SU-DHL-6 (cell line): ENCODE results near the gene SMPD3.

ENCODE experiments used
- H2AFZ ChIP-seq: fragments of 200-600 bp; sonication (generic); 2 replicates; pipeline ENCODE4 v1.6.1; 2014; ENCODE audit warnings: low read depth, mild to moderate bottlenecking, moderate library complexity, mixed read lengths, antibody characterized with exemption, low read length; ENCODE audit not compliant: severe bottlenecking
- H3F3A ChIP-seq: fragments of 200-600 bp; shearing (Covaris generic); 2 replicates; pipeline ENCODE4 v1.6.0; 2016; ENCODE audit warnings: antibody characterized with exemption, mild to moderate bottlenecking; ENCODE audit not compliant: insufficient read depth
- H3K27ac ChIP-seq: fragments of 200-600 bp; sonication (generic); 2 replicates; pipeline ENCODE4 v1.5.1; 2016; ENCODE audit warnings: low read depth, mild to moderate bottlenecking, low read length, moderate library complexity, mixed read lengths
- H3K27me3 ChIP-seq: fragments of 200-600 bp; sonication (generic), shearing (Covaris generic); 2 replicates; pipeline ENCODE4 v1.6.0; 2014; ENCODE audit warnings: mild to moderate bottlenecking, low read length
- H3K36me3 ChIP-seq: fragments of 200-600 bp; sonication (generic); 2 replicates; pipeline ENCODE4 v1.6.1; 2014; ENCODE audit warnings: mild to moderate bottlenecking, low read length, mixed read lengths
- H3K4me2 ChIP-seq: fragments of 300-600, 200-600 bp; shearing (Covaris generic), sonication (generic); 2 replicates; pipeline ENCODE4 v1.6.0; 2014; ENCODE audit warnings: low read length, low read depth, mild to moderate bottlenecking; ENCODE audit not compliant: poor library complexity, severe bottlenecking
- H3K4me3 ChIP-seq: fragments of 200-600 bp; sonication (generic); 2 replicates; pipeline ENCODE4 v1.5.1; 2014; ENCODE audit warnings: antibody characterized with exemption, low read length, mild to moderate bottlenecking, mixed read lengths; ENCODE audit not compliant: insufficient read depth, poor library complexity, severe bottlenecking
- H3K79me2 ChIP-seq: fragments of 200-600 bp; sonication (generic); 2 replicates; pipeline ENCODE4 v1.6.1; 2014; ENCODE audit warnings: mild to moderate bottlenecking, low read length, moderate library complexity; ENCODE audit not compliant: insufficient read depth
- H3K9ac ChIP-seq: fragments of 200-600 bp; sonication (generic); 2 replicates; pipeline ENCODE4 v1.7.0; 2014; ENCODE audit warnings: mild to moderate bottlenecking, low read length
- H3K9me2 ChIP-seq: fragments of 200-600 bp; sonication (generic); replicated peaks from 2 replicates; pipeline ENCODE4 v1.6.1; 2014; ENCODE audit warnings: low read length; ENCODE audit not compliant: insufficient read depth
- H3K9me3 ChIP-seq: fragments of 200-600 bp; sonication (generic); 2 replicates; pipeline ENCODE4 v1.6.1; 2014; ENCODE audit warnings: low read length, mixed read lengths; ENCODE audit not compliant: insufficient read depth
- H4K20me1 ChIP-seq: fragments of 200-600 bp; sonication (generic); 2 replicates; pipeline ENCODE4 v1.6.1; 2014; ENCODE audit warnings: low read depth, mild to moderate bottlenecking, antibody characterized with exemption, low read length, moderate library complexity, mixed read lengths
- EZH2phosphoT487 ChIP-seq: fragments of 200-600 bp; sonication (generic), shearing (Covaris generic); conservative IDR thresholded peaks from 2 replicates; pipeline ENCODE4 v1.6.1; 2018; ENCODE audit warnings: mild to moderate bottlenecking, antibody characterized with exemption, low read length, moderate library complexity, mixed read lengths
- TF ChIP-seq, protein P1 (sequence below): fragments of 200-600 bp; sonication (generic); IDR thresholded peaks from one replicate; pipeline ENCODE4 v1.5.1; 2017; ENCODE audit warnings: antibody characterized with exemption, mild to moderate bottlenecking, low read length, moderate library complexity; ENCODE audit not compliant: insufficient read depth, poor library complexity, severe bottlenecking

SMPD3 gene

DNA sequence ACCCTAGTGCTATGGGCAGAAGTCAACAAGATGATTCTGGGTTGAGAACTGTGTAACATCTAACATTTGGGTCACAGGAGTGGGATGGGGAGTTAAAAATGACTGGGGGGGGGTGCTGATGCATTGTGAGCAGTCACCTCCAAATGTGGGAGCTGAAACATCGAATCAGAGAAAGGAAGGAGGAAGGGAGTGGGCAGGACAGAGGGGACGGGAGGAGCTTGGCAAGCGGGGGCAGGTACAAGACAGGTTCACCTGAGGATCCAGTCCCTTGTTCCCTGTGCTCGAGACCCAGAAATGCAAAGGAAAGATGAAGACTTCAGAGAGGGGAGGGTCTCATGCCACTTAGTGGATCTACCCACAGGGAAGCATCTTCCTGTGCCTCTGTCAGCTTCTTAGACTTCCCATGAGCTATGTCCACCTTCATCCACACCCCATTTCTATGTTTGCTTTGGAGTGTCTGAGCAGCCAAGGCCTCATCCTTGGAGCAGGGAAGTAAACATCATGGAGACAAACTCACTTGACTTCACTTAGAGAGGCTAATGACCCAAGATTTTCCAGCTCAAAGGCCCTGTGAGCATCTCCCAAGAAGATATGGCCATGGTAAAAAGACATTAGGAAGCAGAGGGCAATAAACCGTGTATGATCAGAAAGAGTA is 20.5 kb downstream of the SMPD3 start:
- Histone ChIP-seq H3K9me2 (no peaks in the 10 kb centered on the region), H3K79me2 (no peaks in the 10 kb centered on the region)

DNA sequence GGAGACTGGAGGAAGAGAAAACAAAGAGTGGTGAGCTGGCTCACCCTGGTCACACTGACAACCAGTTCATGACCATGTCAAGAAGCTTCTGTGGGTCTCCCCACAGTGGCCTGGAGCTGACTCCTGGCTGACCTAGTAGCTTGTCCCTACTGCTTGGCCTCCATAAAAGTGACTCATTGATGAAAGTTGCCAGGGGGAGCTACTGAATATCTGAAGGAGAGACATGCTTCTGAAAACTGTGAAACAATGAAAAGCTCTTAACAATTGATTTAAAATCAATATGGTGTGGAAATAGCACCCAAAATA is 22.0 kb downstream of the SMPD3 start:
- Histone ChIP-seq H3K9me3 (no peaks in the 10 kb centered on the region), H3K27me3 (no peaks in the 10 kb centered on the region), H3K9ac (no peak overlapping the region), H3K79me2 (no peaks in the 10 kb centered on the region), H3K4me2 (no peak overlapping the region), H2AFZ (no peak overlapping the region), H4K20me1 (no peaks in the 10 kb centered on the region), H3K27ac (no peak overlapping the region), H3K36me3 (no peaks in the 10 kb centered on the region), H3K4me3 (no peak overlapping the region), H3F3A (no peaks in the 10 kb centered on the region), H3K9me2 (no peaks in the 10 kb centered on the region)
- no peak for TF ChIP-seq EZH2phosphoT487
- TF ChIP-seq, protein P1, sequence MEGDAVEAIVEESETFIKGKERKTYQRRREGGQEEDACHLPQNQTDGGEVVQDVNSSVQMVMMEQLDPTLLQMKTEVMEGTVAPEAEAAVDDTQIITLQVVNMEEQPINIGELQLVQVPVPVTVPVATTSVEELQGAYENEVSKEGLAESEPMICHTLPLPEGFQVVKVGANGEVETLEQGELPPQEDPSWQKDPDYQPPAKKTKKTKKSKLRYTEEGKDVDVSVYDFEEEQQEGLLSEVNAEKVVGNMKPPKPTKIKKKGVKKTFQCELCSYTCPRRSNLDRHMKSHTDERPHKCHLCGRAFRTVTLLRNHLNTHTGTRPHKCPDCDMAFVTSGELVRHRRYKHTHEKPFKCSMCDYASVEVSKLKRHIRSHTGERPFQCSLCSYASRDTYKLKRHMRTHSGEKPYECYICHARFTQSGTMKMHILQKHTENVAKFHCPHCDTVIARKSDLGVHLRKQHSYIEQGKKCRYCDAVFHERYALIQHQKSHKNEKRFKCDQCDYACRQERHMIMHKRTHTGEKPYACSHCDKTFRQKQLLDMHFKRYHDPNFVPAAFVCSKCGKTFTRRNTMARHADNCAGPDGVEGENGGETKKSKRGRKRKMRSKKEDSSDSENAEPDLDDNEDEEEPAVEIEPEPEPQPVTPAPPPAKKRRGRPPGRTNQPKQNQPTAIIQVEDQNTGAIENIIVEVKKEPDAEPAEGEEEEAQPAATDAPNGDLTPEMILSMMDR = no peak

More for the DNA sequence above, 20.5 kb downstream of the SMPD3 start:
- no peak overlapping the region for H3K9ac ChIP-seq
- TF ChIP-seq, protein P1 = no peak
- TF ChIP-seq EZH2phosphoT487 = no peak
- no peaks in the 10 kb centered on the region for H3K9me3 ChIP-seq
- H3K27ac ChIP-seq = no peak overlapping the region
- no peaks in the 10 kb centered on the region for H3K36me3 ChIP-seq
- no peaks in the 10 kb centered on the region for H3F3A ChIP-seq
- no peaks in the 10 kb centered on the region for H4K20me1 ChIP-seq
- H2AFZ ChIP-seq = no peak overlapping the region
- H3K27me3 ChIP-seq = no peaks in the 10 kb centered on the region
- no peak overlapping the region for H3K4me3 ChIP-seq
- no peak overlapping the region for H3K4me2 ChIP-seq

DNA sequence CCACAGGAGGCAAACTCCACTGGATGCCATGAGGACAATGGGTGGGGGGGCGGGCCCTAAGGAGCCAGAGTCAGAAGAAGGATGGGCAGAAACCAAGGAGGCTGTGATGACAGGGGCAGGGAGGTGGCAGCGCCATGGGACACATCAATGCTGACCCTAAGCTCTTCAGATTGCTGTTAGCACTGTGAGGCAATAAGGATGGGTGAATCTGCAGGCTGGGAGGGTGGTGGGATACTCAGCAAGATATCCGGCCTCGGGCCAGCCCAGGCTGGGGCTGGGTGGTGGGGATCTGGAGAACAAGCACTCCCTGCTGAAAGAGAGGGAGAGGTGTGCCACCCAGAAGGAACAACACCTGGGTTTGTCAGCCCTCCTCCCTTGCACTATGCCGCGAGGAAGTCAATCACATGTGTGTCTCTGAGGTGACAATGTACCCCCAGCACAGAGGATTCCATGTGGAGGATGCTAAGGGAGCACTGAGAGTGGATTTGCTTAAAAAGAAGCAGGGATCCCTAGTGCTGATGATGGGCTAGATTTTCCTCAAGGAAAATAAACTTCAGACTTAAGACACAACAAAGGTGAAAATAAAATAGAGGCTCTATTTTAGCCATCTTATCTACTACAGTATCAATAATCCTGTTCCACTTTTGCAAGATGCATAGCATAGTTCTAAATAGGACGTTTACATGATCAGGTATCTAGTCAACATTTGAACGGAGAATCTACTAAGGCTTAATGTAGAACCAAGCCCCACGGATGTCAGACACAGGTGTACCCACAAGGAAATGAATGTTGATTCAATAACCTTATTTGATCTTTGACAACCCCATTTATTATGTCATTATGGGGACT is 22.6 kb downstream of the SMPD3 start:
- no peak overlapping the region for H3K4me3 ChIP-seq
- no peaks in the 10 kb centered on the region for H3F3A ChIP-seq
- TF ChIP-seq EZH2phosphoT487 = no peak
- H3K4me2 ChIP-seq = no peak overlapping the region
- no peaks in the 10 kb centered on the region for H3K27me3 ChIP-seq
- no peaks in the 10 kb centered on the region for H3K79me2 ChIP-seq
- no peaks in the 10 kb centered on the region for H3K9me3 ChIP-seq
- no peak overlapping the region for H3K27ac ChIP-seq
- H4K20me1 ChIP-seq = no peaks in the 10 kb centered on the region
- no peak overlapping the region for H2AFZ ChIP-seq
- no peak overlapping the region for H3K9ac ChIP-seq
- H3K9me2 ChIP-seq = no peaks in the 10 kb centered on the region
- H3K36me3 ChIP-seq = no peaks in the 10 kb centered on the region

DNA sequence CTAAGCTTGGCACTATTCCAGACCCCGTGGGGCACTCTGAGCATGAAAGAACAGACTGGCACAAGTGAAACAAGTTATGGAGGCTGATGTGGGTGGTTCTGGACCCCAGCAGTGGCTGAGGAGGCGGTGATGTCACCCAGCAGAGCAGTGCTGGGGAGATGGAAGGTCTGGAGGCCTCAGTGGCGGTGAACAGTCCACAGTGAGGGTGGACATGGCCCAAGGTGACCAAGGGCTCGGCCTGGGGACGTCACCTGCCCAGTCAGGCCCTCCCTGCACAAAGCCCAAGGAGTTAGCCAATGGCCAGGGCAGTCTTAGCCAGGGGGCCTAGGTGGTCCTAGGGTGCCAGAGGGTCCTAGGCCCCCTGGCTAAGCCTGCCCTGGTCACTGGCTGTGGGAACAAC is 24.5 kb downstream of the SMPD3 start:
- Histone ChIP-seq H3K9me3 (no peaks in the 10 kb centered on the region), H3K9ac (no peak overlapping the region), H3K27me3 (no peaks in the 10 kb centered on the region), H3F3A (no peaks in the 10 kb centered on the region), H3K4me3 (no peak overlapping the region), H4K20me1 (no peaks in the 10 kb centered on the region), H3K36me3 (no peaks in the 10 kb centered on the region), H3K27ac (no peak overlapping the region), H3K9me2 (no peaks in the 10 kb centered on the region), H3K4me2 (no peak overlapping the region), H2AFZ (no peak overlapping the region), H3K79me2 (no peaks in the 10 kb centered on the region)
- TF ChIP-seq, protein P1 = no peak
- TF ChIP-seq EZH2phosphoT487 = no peak
